H1 (cell line): ENCODE results near the gene CAMTA1. TPM values are rescaled to one million over a fixed set of nuclear protein-coding genes. Genes with fewer than 3 reads are reported as not detected.

Source experiments
- CTCF ChIA-PET: fragments of 300-600 bp; sonication (Branson Sonifier 250); formaldehyde crosslinking; loops from one replicate; lab custom pipeline; 2021; ENCODE audit not compliant: partially characterized antibody; lab: Charles Lee
- POLR2A ChIA-PET: fragments of 300-600 bp; sonication (Branson Sonifier 250); formaldehyde crosslinking; loops from one replicate; lab custom pipeline; 2021; ENCODE audit warnings: inconsistent platforms; ENCODE audit not compliant: partially characterized antibody; lab: Charles Lee
- DNase-seq, 2 experiments: peaks; one replicate each; pipeline versions ENCODE4 v3.0.0 to v3.0.0-alpha.2; 2010 to 2022; ENCODE audit warnings: low spot score in 2 of 2, low read depth in 1 of 2, mixed read lengths in 1 of 2
- FAIRE-seq: peaks from 2 replicates; lab custom pipeline; 2011; peaks lifted over from hg19 to GRCh38; lab: Jason Lieb, UNC
- H2AFZ ChIP-seq: 2 replicates; pipeline ENCODE4 v1.8.1; 2012; ENCODE audit warnings: low read length, inconsistent platforms
- H2AK5ac ChIP-seq: 2 replicates; pipeline ENCODE4 v1.6.1; 2013; ENCODE audit warnings: low read depth, low read length
- H2BK120ac ChIP-seq: replicated peaks from 2 replicates; pipeline ENCODE3; 2013; ENCODE audit warnings: low read depth, low read length, inconsistent platforms
- H2BK12ac ChIP-seq: 2 replicates; pipeline ENCODE4 v1.6.1; 2013; ENCODE audit warnings: low read depth, low read length
- H2BK15ac ChIP-seq: 2 replicates; pipeline ENCODE4 v1.6.1; 2013; ENCODE audit warnings: low read length
- H2BK20ac ChIP-seq: 2 replicates; pipeline ENCODE4 v1.6.1; 2013; ENCODE audit warnings: low read length
- H2BK5ac ChIP-seq: 2 replicates; pipeline ENCODE4 v1.6.1; 2013; ENCODE audit warnings: low read depth, low read length
- H3K14ac ChIP-seq: 2 replicates; pipeline ENCODE4 v1.6.1; 2013; ENCODE audit warnings: inconsistent platforms; ENCODE audit not compliant: insufficient read length
- H3K18ac ChIP-seq: 2 replicates; pipeline ENCODE4 v1.6.1; 2013; ENCODE audit warnings: low read length; ENCODE audit errors: extremely low read depth
- H3K23ac ChIP-seq: 2 replicates; pipeline ENCODE4 v1.6.1; 2013; ENCODE audit warnings: inconsistent platforms; ENCODE audit not compliant: insufficient read length
- H3K23me2 ChIP-seq: 2 replicates; pipeline ENCODE4 v1.6.1; 2013; ENCODE audit warnings: low read depth, low read length
- H3K27ac ChIP-seq: 2 replicates; pipeline ENCODE4 v1.6.1; 2011; ENCODE audit warnings: low read depth, low read length, inconsistent platforms
- H3K27me3 ChIP-seq, 4 experiments: replicated peaks in 1 of 4; 1 replicate in 1 of 4; 2 replicates in 3 of 4; pipeline versions ENCODE4 v1.6.1 to v1.8.1; 2011 to 2013; ENCODE audit warnings: low read length in 3 of 4, mild to moderate bottlenecking in 3 of 4, inconsistent platforms in 2 of 4, mixed read lengths in 2 of 4, moderate library complexity in 1 of 4; ENCODE audit not compliant: control insufficient read depth in 3 of 4, insufficient read depth in 3 of 4; ENCODE audit errors: extremely low read depth in 1 of 4
- H3K36me3 ChIP-seq, 4 experiments: 2 replicates each; pipeline versions ENCODE4 v1.6.1 to v1.8.1; 2011 to 2013; ENCODE audit warnings: mild to moderate bottlenecking in 4 of 4, low read length in 3 of 4, moderate library complexity in 2 of 4, control low read depth in 1 of 4, inconsistent platforms in 1 of 4; ENCODE audit not compliant: insufficient read depth in 4 of 4, control insufficient read depth in 2 of 4
- H3K4ac ChIP-seq: replicated peaks from 2 replicates; pipeline ENCODE3; 2013; ENCODE audit warnings: low read length, low read depth, mixed read lengths, inconsistent platforms; ENCODE audit not compliant: insufficient read length
- H3K4me1 ChIP-seq, 4 experiments: replicated peaks in 1 of 4; 1 replicate in 1 of 4; 2 replicates in 3 of 4; pipeline versions ENCODE4 v1.6.1 to v1.8.1; 2011 to 2013; ENCODE audit warnings: low read length in 3 of 4, inconsistent platforms in 2 of 4, mixed read lengths in 1 of 4; ENCODE audit not compliant: insufficient read depth in 4 of 4, control insufficient read depth in 3 of 4
- H3K4me2 ChIP-seq, 2 experiments: 2 replicates each; pipeline versions ENCODE4 v1.6.1 to v1.8.1; 2011 to 2013; ENCODE audit warnings: low read depth in 2 of 2, low read length in 2 of 2, control low read depth in 1 of 2, inconsistent platforms in 1 of 2, mild to moderate bottlenecking in 1 of 2; ENCODE audit not compliant: insufficient read depth in 1 of 2
- H3K4me3 ChIP-seq, 4 experiments: fragments of 200-600, 300-600 bp in 1 of 4; sonication (generic), shearing (Covaris generic), sonication (Bioruptor Twin) in 1 of 4; 2 replicates each; pipeline versions ENCODE4 v1.5.1 to v1.8.1; 2011 to 2016; ENCODE audit warnings: low read length in 4 of 4, low read depth in 3 of 4, control low read depth in 2 of 4, inconsistent platforms in 2 of 4, mild to moderate bottlenecking in 2 of 4, mixed read lengths in 1 of 4, moderate library complexity in 1 of 4; ENCODE audit not compliant: insufficient read depth in 2 of 4; ENCODE audit errors: extremely low read depth in 1 of 4
- H3K56ac ChIP-seq: replicated peaks from 2 replicates; pipeline ENCODE3; 2013; ENCODE audit warnings: low read depth, mild to moderate bottlenecking, mixed read lengths, low read length, inconsistent platforms; ENCODE audit not compliant: insufficient read length
- H3K79me1 ChIP-seq: 2 replicates; pipeline ENCODE4 v1.6.1; 2013; ENCODE audit warnings: low read depth, low read length, control low read depth
- H3K79me2 ChIP-seq, 2 experiments: 2 replicates each; pipeline versions ENCODE4 v1.6.1 to v1.8.1; 2012 to 2013; ENCODE audit warnings: low read length in 2 of 2, mild to moderate bottlenecking in 2 of 2, inconsistent platforms in 1 of 2; ENCODE audit not compliant: insufficient read depth in 2 of 2, control insufficient read depth in 1 of 2
- H3K9ac ChIP-seq, 4 experiments: replicated peaks in 1 of 4; 1 replicate in 1 of 4; 2 replicates in 3 of 4; pipeline versions ENCODE4 v1.6.1 to v1.8.1; 2011 to 2013; ENCODE audit warnings: low read depth in 3 of 4, low read length in 3 of 4, control low read depth in 2 of 4, mild to moderate bottlenecking in 2 of 4, moderate library complexity in 2 of 4, inconsistent platforms in 1 of 4; ENCODE audit errors: extremely low read depth in 1 of 4
- H3K9me3 ChIP-seq, 2 experiments: 2 replicates each; pipeline versions ENCODE4 v1.6.1 to v1.8.1; 2012 to 2013; ENCODE audit warnings: mild to moderate bottlenecking in 2 of 2, moderate library complexity in 2 of 2, control low read depth in 1 of 2, inconsistent platforms in 1 of 2, low read depth in 1 of 2, low read length in 1 of 2, mixed read lengths in 1 of 2; ENCODE audit not compliant: insufficient read depth in 2 of 2
- H4K20me1 ChIP-seq, 2 experiments: replicated peaks in 1 of 2; 2 replicates each; pipeline versions ENCODE3 to v1.8.1; 2011 to 2013; ENCODE audit warnings: inconsistent platforms in 2 of 2, low read length in 2 of 2, mild to moderate bottlenecking in 1 of 2; ENCODE audit not compliant: insufficient read depth in 2 of 2, control insufficient read depth in 1 of 2
- H4K5ac ChIP-seq: 2 replicates; pipeline ENCODE4 v1.6.1; 2013; ENCODE audit warnings: low read length, low read depth, mixed read lengths, inconsistent platforms; ENCODE audit not compliant: insufficient read length
- H4K8ac ChIP-seq: 2 replicates; pipeline ENCODE4 v1.8.0; 2013; ENCODE audit warnings: mild to moderate bottlenecking, moderate library complexity, low read length, inconsistent platforms; ENCODE audit not compliant: insufficient read depth; ENCODE audit errors: extremely low read depth
- H4K91ac ChIP-seq: replicated peaks from 2 replicates; pipeline ENCODE3; 2013; ENCODE audit warnings: low read length, mixed read lengths, inconsistent platforms; ENCODE audit not compliant: insufficient read length
- ASH2L ChIP-seq: fragments of 200-600, 300-600 bp; sonication (generic); IDR thresholded peaks from one replicate; pipeline ENCODE4 v1.7.1; 2017; ENCODE audit warnings: low read length
- CTBP2 ChIP-seq: IDR thresholded peaks from 2 replicates; pipeline ENCODE4 v1.7.0; 2011; ENCODE audit warnings: borderline replicate concordance, mild to moderate bottlenecking, moderate library complexity, mixed read lengths, low read length; ENCODE audit not compliant: insufficient read depth, insufficient read length
- WGBS, 2 experiments: shearing (Covaris generic) in 1 of 2; methylation state at CpG; one replicate each; pipeline versions ENCODE4 v1.1.6 to v1.1.7; 2013 to 2015; ENCODE audit warnings: low lambda C conversion rate in 2 of 2, mixed read lengths in 2 of 2, inconsistent platforms in 1 of 2, low coverage in 1 of 2, missing lambda C conversion rate in 1 of 2; ENCODE audit not compliant: insufficient replicate concordance in 2 of 2, insufficient coverage in 1 of 2, insufficient read length in 1 of 2; ENCODE audit errors: extremely low coverage in 1 of 2, missing lambda C conversion rate in 1 of 2; 5-methylcytosine and 5-hydroxymethylcytosine counted together
- polyA plus RNA-seq, 7 experiments: library from polyadenylated mRNA; depleted of rRNA in 3 of 7; stranded (reverse) in 5 of 7; unstranded in 2 of 7; fragments of >200 nt in 5 of 7; fragments of 200-250 nt in 2 of 7; gene quantifications; 1 replicate in 5 of 7; 2 replicates in 1 of 7; 4 replicates in 1 of 7; pipeline versions ENCODE4 v1.2.1 to v1.2.3, GENCODE V29; 2011 to 2013; ENCODE audit warnings: missing spikeins in 2 of 7, mixed read lengths in 2 of 7
- total RNA-seq: library from RNA; stranded (reverse); fragmentation: NEBNext Ultra II Directional; extraction: Animal tissue kit (Norgen Biotek cat#: 25700); gene quantifications from 2 replicates; pipeline ENCODE4 v1.2.1, GENCODE V29; 2021
- TF ChIP-seq, protein P1 (sequence below): IDR thresholded peaks from 2 replicates; pipeline ENCODE4 v1.6.1; 2012; ENCODE audit warnings: inconsistent platforms

Gene CAMTA1
- total and polyA plus RNA-seq, 2 of the 8 experiments (the other 6 are each of a cell fraction or from before 2014, with no cell fraction given) = 65.0 to 119 TPM

DNA sequence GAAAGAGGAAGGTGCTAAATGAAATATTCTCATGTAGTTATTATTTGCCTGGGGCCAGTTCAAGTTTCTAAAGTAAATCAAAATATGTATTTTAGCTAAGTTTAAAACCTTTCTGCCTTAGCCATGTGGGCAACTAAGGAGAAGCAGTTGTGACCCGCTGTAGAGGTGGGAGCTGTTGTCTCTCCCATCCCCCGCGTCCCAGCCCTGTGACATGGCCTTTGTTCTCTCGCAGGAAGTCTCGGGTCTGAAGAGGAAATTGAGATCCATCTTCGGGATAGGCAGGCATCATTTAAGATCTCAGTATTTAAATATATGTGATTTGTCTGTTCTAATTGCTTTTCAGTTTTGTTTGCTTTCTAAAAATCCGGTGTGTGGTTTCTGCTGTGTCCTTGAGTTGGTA lies 121.5 kb downstream of the CAMTA1 start:
- Histone ChIP-seq H3K79me2 (no peaks in the 10 kb centered on the region), H3K4me2 (0 out of 4 replicates have a peak overlapping the region, but pooled peaks of 1 of the 2 experiments have one; percentile 1), H3K56ac (no peak overlapping the region), H4K5ac (no peak overlapping the region), H3K79me1 (no peaks in the 10 kb centered on the region), H3K14ac (no peak overlapping the region), H4K20me1 (no peaks in the 10 kb centered on the region), H2BK120ac (no peak overlapping the region), H4K91ac (no peak overlapping the region), H3K4me3 (no peak overlapping the region), H3K36me3 (no peaks in the 10 kb centered on the region), H2BK12ac (0 out of 2 replicates have a peak overlapping the region, but pooled peaks have one; percentile 65), H4K8ac (no peak overlapping the region), H3K18ac (no peak overlapping the region), H3K4me1 (peaks cover 2 to 14% (median 9%) of the 10 kb centered on the region in 4 experiments), H3K23me2 (no peaks in the 10 kb centered on the region), H2AK5ac (no peak overlapping the region), H2AFZ (no peak overlapping the region), H3K9ac (no peak overlapping the region), H3K9me3 (no peaks in the 10 kb centered on the region), H3K23ac (no peak overlapping the region), H2BK15ac (peak overlapping the region; percentile 90; the same call in 1 of the 2 replicates), H2BK5ac (peak overlapping the region; percentile 77; the same call in 1 of the 2 replicates), H3K4ac (no peak overlapping the region), H2BK20ac (0 out of 2 replicates have a peak overlapping the region, but pooled peaks have one; percentile 52), H3K27me3 (no peaks in the 10 kb centered on the region), H3K27ac (no peak overlapping the region)
- WGBS, 2 experiments = 70% methylated on average over 7 of the region's 7 CpGs; no CpG with 5 or more reads in 1 of the 2 experiments
- ChIA-PET POLR2A (interaction anchor here (1.5 kb wide), 1 partner anchor 27 kb away, joined by 3 read pairs; no protein-coding TSS in a partner anchor), CTCF (interaction anchor here (0.6 to 2.1 kb wide), 4 partner anchors 10 to 301 kb away, joined by 3 to 6 read pairs (median 4); no protein-coding TSS in a partner anchor)
- TF ChIP-seq, protein P1, sequence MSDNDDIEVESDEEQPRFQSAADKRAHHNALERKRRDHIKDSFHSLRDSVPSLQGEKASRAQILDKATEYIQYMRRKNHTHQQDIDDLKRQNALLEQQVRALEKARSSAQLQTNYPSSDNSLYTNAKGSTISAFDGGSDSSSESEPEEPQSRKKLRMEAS = 0 out of 2 replicates have a peak, but pooled peaks have one; percentile 42
- TF ChIP-seq CTBP2 = no peak
- peak; percentile 21 for TF ChIP-seq ASH2L
- no peak for FAIRE-seq
- no peak for DNase-seq
